HT-29 (cell line): ENCODE results near the gene EML5. TPM values are rescaled to one million over a fixed set of nuclear protein-coding genes. Genes with fewer than 3 reads are reported as not detected.

Experiments
- DNase-seq: peaks from one replicate; pipeline ENCODE4 v3.0.0-alpha.2; 2015; ENCODE audit warnings: low spot score
- small RNA-seq: library from RNA; depleted of rRNA; stranded (forward); fragments of <200 nt; gene quantifications from one replicate; pipeline ENCODE3, GENCODE V24; 2014
- total RNA-seq: library from RNA; depleted of rRNA; stranded (reverse); fragments of >200 nt; shearing (Covaris generic); gene quantifications from 2 replicates; pipeline ENCODE4 v1.2.3, GENCODE V29; 2014; rRNA removed

Gene EML5
- total RNA-seq, 1 experiment from 2014 or later, result under 0.01 TPM

- DNase-seq, result peak; percentile 76
Measured at GRCh38 chr14:88562831-88563686, 229.7 kb downstream of the EML5 start, which contains the start of gene ZC3H14. ZC3H14 (plus strand) TSS chr14:88563037; CDS start chr14:88563134, 97 bp downstream.

DNA sequence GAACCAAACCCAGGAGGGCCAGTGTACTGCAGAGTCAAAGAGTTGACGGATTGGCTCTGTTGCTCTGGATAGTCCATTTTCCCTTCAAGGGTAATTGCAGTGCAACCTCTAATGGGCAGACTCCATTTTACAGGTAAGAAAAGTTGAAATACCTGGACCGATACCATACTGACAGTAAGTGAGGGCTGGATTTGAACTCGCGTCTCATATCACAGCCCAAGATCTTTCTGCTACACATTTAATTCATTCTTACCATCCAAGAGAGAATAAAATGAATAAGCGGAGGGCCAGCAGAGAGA is 230.3 kb downstream of the EML5 start:
- no peak for DNase-seq

Small RNA genes within 50 kb of the gene (small RNA-seq; reads per million reads assigned to genes)
- not detected for gene RF00019
- not detected for gene RNU4-92P

Other genes starting within 250 kb of the EML5 start
- gene PTPN21, start 237.9 kb downstream of the EML5 start, total RNA-seq, result 2.1 and 3.3 TPM in 2 replicates
- 17.3 and 18.2 TPM in 2 replicates for gene ZC3H14, start 229.9 kb downstream of the EML5 start, total RNA-seq
- 7.7 and 7.8 TPM in 2 replicates for gene TTC8, start 31.7 kb upstream of the EML5 start, total RNA-seq